GM21367 (cell line): Measurements from ENCODE around the gene HMX1.

Experiments used
- ATAC-seq: cut with Tn5 transposase; IDR thresholded peaks from one replicate; pipeline ENCODE4 v1.9.1; 2021; ENCODE audit not compliant: unreplicated experiment

Gene HMX1

GRCh38 chr4:8869002-8869897, 2.4 kb downstream of the HMX1 start:
- ATAC-seq = no peak

DNA sequence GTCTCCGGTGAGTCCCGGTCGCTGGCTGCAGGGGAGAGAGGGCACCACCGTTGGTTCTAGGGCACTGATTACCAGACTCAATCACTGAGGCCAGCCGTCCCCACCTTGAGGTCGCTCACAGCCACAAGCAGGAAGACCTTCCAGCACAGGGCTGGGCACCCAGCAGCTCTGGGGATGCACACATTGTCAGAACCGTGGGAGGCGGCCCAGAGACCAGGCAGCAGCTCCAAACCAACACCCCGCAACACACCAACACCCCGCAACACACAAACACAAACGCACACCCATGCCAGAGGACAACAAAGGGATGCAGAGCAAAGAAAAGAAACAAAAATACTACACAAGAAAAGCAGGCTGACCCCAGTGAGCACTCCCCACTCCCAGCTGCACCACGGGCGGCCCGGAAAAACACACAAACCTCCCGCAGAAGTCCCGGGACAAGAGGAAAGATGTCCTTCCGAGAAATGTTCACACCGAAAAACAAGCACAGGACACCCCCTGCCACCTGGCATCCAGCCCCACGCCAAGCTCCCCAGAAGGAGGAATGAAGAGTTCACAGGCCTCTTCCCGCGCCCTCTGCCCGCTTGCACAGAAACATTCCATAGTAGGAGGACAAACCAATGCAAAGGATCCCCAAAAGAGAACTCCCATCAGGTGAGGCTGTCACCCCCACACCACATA, 3.2 kb downstream of the HMX1 start:
- no peak for ATAC-seq

DNA sequence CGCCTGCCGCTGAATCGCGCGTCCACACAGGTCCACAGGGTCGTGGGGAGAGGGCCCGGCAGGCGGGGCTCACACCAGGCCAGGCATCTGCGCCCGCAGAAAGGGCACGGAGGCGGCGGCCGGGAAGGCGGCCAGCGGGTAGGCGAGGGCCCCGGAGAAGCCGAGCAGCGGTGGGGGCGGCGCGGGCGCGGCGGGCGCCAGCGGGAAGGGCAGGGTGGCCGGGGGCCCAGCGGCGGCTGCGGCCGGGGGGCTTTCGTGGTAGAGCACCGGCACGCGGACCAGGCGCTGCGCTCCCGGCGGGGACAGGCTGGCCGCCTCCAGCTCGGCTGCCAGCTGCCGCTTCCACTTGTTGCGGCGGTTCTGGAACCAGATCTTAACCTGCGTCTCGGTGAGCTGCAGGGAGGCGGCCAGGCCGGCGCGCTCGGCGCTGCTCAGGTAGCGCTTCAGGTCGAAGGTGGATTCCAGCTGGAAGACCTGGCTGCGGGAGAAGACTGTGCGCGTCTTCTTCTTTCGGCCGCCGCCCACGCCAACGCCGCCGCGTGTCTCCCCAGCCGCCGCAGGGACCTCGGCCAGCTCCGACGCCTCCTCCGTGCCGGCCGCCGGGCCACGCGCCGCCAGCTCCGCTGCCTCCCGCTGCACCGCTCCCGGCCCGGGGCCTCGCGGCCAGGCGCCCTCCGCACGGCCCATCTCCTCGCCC, 3.9 kb downstream of the HMX1 start:
- ATAC-seq = no peak

GRCh38 chr4:8866828-8867623, 4.6 kb downstream of the HMX1 start:
- no peak for ATAC-seq

- ATAC-seq = no peak
These were observed 5.2 kb downstream of the HMX1 start for GRCh38 chr4:8866421-8866820.

DNA sequence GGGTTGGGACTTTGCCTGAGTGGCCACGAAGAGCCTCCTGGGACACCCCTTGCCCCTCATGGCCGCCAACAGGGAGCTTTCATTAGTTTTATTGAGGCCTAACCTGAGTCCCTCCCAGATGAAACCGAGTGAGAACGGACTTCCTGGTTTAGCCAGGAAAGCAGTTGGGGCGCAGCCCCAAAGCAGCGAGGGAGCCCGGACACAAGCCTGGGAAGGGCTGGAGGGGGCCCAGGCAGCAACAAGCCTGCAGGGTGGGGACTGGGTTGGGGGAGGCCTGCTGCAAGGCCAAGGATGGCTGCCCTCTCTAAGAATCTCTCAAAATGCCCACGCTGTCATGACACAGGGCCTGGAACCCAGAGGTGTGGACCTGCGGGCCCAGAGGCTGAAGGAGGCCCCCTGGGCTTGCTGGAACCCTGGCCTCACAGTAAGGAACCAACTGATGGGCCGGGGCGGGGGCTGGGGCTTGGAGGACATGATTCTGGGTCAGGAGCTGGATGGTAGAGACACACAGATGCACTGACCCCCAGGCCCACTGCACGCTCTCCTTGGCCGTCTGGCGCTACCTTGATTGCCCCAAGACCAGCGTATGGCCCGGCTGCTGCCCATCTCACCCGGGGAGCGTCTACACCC, 5.8 kb downstream of the HMX1 start:
- ATAC-seq = no peak

GRCh38 chr4:8864912-8865680, 6.5 kb downstream of the HMX1 start:
- ATAC-seq = no peak

DNA sequence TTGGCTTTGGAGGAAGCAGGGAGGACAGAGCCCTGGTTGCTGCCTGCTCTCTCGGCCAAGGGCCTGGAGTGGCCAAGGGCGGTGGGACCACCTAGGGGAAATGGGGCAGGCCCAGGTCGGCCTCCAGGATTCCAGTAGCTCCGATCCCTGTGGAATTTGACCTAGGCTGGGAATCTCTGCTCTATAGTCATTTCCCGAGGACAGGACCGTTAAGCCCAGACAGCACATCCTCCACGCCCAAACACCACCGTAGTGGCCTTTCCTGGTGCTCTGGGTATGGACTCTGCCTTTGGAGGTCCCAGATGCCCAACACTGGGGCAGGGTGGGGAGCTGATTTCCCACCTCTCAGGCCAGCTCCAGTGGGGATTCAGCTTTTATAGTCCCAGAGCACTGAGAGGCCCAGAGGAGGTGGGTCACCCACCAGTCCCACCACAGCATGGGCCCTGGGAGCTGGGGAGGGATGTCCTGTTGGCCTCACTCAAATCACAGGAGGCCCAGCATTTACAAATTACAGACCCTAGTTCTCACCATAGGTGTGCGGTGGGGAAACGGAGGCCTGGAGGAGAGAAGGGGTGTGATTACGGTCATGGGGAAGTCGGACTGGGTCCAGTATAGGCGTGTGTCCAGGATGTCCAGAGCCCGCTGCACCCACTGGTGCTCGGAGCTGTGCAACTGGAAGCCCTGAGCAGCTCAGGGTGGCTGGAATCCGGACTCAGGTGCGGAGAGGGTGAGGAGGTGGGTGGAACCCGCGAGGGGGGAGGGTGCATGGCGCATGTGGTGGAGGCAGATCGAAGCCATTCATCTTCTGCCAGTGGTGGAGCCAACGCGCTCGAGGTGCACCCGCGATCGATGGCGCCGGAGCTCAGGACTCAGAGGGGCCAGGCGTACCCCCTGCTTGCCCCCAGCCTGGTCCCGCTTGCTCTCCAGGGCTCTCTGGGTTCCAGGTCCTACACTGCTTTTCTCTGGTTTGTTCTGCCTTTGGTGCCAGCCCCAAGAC, 7.7 kb downstream of the HMX1 start:
- no peak for ATAC-seq

DNA sequence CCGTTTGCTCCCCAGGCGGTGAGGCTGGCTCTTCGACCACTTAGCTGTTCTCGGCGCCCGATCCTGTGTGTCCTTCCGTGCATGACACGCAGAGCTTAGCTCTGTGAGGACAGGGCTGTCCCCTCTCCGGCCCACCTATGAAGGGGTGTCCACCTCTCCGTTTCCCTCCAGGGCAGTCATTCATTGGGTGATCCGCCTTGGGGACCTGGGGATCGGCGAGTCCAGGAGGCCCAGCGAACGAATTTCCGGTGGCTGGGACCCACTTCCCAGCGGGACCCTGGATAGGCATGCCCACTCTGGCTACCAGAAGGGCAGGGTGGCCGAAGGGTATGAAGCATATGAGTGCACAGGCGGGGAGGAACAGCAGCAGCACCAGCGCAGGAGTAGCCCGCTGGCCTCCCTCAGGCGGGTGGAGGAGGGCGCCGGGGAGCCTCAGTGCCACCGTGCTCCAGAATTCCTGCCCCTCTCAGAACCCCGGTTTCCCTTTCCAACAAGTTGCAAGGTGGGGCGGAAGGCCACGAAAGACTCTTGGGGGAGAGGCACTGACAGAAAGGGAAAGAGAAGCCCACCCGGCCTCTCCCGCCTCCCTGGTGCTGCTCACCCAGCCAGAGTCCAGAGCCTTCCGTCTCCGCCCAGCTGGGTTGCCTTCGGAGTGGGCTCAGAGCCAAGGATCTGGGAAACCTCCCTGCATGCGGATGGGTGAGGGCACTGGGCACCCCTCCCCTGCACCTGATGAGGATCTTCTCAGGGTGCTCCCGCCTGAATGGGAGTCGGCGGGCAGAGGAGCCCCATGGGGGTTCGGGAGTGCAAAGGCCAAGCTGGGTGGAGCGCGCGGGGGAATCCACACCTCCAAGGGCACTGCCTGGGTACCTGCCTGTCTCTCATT, 8.6 kb downstream of the HMX1 start:
- ATAC-seq = no peak

DNA sequence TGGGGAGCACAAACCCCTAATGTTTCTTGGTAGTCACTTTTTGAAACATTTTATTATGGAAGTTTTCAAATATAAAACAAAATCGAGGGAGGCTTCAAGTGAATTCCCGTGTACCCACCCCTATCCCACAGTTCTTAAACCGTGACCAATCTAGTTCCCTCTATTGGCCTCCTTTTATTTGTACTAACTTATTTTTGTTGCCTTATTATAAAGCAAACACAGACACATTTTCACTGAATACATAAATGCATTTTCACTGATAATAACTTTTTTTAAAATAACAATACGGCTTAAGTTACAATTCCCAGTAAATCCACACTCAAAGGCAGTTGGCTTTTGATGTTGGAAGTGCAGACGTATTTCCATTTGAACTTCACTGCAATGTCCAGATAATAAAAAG, 9.3 kb downstream of the HMX1 start:
- ATAC-seq = no peak

DNA sequence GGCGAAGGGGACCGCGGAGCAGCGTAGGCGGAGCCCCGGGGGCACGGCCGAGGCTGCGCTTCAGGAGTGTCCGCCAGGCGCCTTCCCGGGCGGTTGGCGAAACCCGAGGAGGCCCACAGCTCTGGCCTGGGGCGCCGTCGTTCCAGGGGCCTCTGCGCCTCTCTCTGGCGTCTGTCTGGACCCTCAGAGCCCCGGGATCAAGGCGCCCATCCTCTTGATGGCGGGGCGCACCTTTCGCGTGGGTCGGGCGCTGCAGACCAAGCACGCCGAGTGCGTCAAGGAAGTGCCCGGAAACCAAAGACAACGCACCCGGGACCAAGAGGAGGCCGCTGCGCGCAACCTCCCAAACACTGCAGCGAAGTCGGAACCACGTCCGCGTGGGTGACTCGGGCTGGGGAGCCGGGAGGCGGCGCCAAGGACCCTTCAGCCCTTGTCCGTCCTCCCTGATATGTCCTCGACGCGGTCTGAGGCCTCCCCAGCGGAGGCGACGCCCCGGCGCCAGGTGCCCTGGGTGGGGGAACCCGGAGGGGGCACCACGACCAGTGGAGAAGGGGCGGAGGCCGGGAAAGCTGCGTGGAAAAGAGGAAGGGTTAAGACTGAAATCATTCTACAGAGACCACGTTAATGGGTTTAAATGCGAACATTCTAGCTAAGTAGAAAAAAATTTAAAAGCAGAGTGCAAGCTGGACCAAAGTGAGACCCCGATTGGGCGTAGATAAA, 9.9 kb downstream of the HMX1 start:
- ATAC-seq = no peak

- ATAC-seq = no peak
These were observed 10.6 kb downstream of the HMX1 start for GRCh38 chr4:8860892-8861575.

DNA sequence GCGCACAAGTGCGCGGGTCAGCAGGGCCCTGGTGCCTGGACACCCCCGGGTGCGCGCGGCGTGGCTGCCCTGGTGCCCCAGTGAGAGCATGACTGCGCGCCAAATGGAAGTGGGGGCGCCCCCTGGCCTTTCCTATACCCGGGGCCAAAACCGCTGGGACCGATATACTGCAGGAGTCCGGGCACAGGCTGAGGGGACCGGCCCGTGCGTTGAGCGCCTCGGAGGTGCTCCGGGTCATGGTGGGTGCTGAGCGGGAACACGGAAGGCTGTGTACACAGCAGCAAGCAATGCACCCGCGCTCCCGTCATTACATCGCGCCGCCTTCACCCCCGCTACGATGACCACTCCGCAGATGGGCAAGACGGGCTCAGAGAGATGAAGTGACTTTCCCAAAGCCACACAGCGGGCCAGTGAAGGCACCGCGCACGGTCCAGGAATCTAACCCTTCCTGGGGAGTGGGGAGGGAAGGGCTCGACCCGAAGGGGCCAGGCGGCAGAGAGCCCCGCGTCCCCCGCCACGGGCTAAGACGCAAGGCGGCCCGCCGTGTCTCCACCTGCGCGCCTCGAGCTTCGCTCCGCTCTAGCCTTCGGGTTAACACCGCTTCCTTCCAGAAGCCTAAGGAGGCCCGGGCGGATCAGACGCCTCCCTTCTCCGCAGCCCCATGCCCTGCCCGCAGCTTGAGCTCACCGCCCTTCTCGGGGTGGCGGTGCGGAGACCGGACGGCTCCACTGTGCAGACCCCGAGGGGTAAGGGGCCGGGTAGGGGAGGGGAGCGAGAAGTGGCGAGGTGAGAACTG, 11.3 kb downstream of the HMX1 start:
- ATAC-seq = no peak

DNA sequence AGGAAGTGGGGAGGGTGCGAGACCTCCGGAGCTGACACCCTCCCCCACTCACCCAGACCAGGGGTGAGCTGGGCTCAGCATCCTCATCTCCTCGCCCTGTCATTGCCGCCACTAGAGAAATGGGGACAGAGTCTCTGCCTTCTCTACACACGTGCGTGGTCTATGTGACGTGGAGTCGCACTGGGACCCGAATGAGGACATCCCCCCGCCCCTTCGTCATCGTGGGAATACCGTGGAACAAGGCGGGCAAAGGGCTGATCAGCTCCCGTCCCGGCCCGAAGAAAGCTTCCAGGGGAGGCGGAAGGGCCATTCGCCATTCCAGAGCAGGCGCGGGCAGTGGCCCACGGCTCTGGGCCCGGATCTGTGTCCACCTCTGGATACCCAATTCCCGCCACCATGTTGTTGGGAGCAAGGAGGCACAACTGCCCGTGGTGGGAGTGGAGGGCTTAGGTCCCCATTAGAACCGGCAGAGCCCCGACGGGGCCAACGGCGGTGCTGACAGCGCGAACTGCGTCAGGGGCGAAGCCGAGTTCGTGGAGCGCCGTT, 12.0 kb downstream of the HMX1 start:
- no peak for ATAC-seq

- no peak for ATAC-seq
These were observed 12.9 kb downstream of the HMX1 start for GRCh38 chr4:8858701-8859210.
